ENCODE measurements around the gene SCARB2.
A peak's percentile ranks its signal among the peaks of the same experiment; 100 is the strongest.

SCARB2 gene

GRCh38 chr4:76214177-76214675, 602 bp upstream of the SCARB2 start:
- H3K9me3 ChIP-seq (ENCODE audit: control insufficient read depth, insufficient read depth, low read length) = no peaks in the 10 kb centered on the region
- H3K9ac ChIP-seq (ENCODE audit: low read depth, low read length) = peak overlapping the region; percentile 71
- no peaks in the 10 kb centered on the region for H3K36me3 ChIP-seq (ENCODE audit: insufficient read depth, low read length)
- no peaks in the 10 kb centered on the region for H3K4me1 ChIP-seq (ENCODE audit: insufficient read depth, low read length)

GRCh38 chr4:76212851-76213414, 691 bp downstream of the SCARB2 start:
- Histone ChIP-seq H3K4me1 (ENCODE audit: insufficient read depth, low read length) (peaks cover 7% of the 10 kb centered on the region), H3K9me3 (ENCODE audit: control insufficient read depth, insufficient read depth, low read length) (no peaks in the 10 kb centered on the region), H3K9ac (ENCODE audit: low read depth, low read length) (peak overlapping the region; percentile 71), H3K36me3 (ENCODE audit: insufficient read depth, low read length) (no peaks in the 10 kb centered on the region)

- Histone ChIP-seq H3K9ac (ENCODE audit: low read depth, low read length) (peak overlapping the region; percentile 71; the same call in 1 of the 2 replicates), H3K9me3 (ENCODE audit: control insufficient read depth, insufficient read depth, low read length) (no peaks in the 10 kb centered on the region), H3K4me1 (ENCODE audit: insufficient read depth, low read length) (peaks cover 7% of the 10 kb centered on the region), H3K36me3 (ENCODE audit: insufficient read depth, low read length) (no peaks in the 10 kb centered on the region)
Measured at GRCh38 chr4:76211769-76212708, 1.6 kb downstream of the SCARB2 start.

GRCh38 chr4:76210452-76210851, 3.2 kb downstream of the SCARB2 start:
- Histone ChIP-seq H3K36me3 (ENCODE audit: insufficient read depth, low read length) (no peaks in the 10 kb centered on the region), H3K9me3 (ENCODE audit: control insufficient read depth, insufficient read depth, low read length) (no peaks in the 10 kb centered on the region), H3K9ac (ENCODE audit: low read depth, low read length) (no peak overlapping the region), H3K4me1 (ENCODE audit: insufficient read depth, low read length) (peaks cover 7% of the 10 kb centered on the region)

- no peak overlapping the region for H3K9ac ChIP-seq (ENCODE audit: low read depth, low read length)
- H3K9me3 ChIP-seq (ENCODE audit: control insufficient read depth, insufficient read depth, low read length) = no peaks in the 10 kb centered on the region
- H3K4me1 ChIP-seq (ENCODE audit: insufficient read depth, low read length) = peaks cover 7% of the 10 kb centered on the region
- no peaks in the 10 kb centered on the region for H3K36me3 ChIP-seq (ENCODE audit: insufficient read depth, low read length)
Measured at GRCh38 chr4:76209881-76210280, 3.7 kb downstream of the SCARB2 start.

- no peak overlapping the region for H3K9ac ChIP-seq (ENCODE audit: low read depth, low read length)
- H3K36me3 ChIP-seq (ENCODE audit: insufficient read depth, low read length) = no peaks in the 10 kb centered on the region
- no peaks in the 10 kb centered on the region for H3K9me3 ChIP-seq (ENCODE audit: control insufficient read depth, insufficient read depth, low read length)
- H3K4me1 ChIP-seq (ENCODE audit: insufficient read depth, low read length) = peaks cover 7% of the 10 kb centered on the region
Measured at GRCh38 chr4:76208005-76208765, 5.4 kb downstream of the SCARB2 start.

- no peaks in the 10 kb centered on the region for H3K9me3 ChIP-seq (ENCODE audit: control insufficient read depth, insufficient read depth, low read length)
- H3K36me3 ChIP-seq (ENCODE audit: insufficient read depth, low read length) = no peaks in the 10 kb centered on the region
- H3K9ac ChIP-seq (ENCODE audit: low read depth, low read length) = no peak overlapping the region
- H3K4me1 ChIP-seq (ENCODE audit: insufficient read depth, low read length) = peaks cover 7% of the 10 kb centered on the region
Measured at GRCh38 chr4:76207549-76207948, 6.1 kb downstream of the SCARB2 start.

- no peaks in the 10 kb centered on the region for H3K36me3 ChIP-seq (ENCODE audit: insufficient read depth, low read length)
- peaks cover 7% of the 10 kb centered on the region for H3K4me1 ChIP-seq (ENCODE audit: insufficient read depth, low read length)
- no peak overlapping the region for H3K9ac ChIP-seq (ENCODE audit: low read depth, low read length)
- H3K9me3 ChIP-seq (ENCODE audit: control insufficient read depth, insufficient read depth, low read length) = no peaks in the 10 kb centered on the region
Measured at GRCh38 chr4:76206222-76206942, 7.2 kb downstream of the SCARB2 start.

GRCh38 chr4:76205476-76205875, 8.1 kb downstream of the SCARB2 start:
- H3K9ac ChIP-seq (ENCODE audit: low read depth, low read length) = no peak overlapping the region
- peaks cover 12% of the 10 kb centered on the region for H3K4me1 ChIP-seq (ENCODE audit: insufficient read depth, low read length)
- no peaks in the 10 kb centered on the region for H3K36me3 ChIP-seq (ENCODE audit: insufficient read depth, low read length)
- H3K9me3 ChIP-seq (ENCODE audit: control insufficient read depth, insufficient read depth, low read length) = no peaks in the 10 kb centered on the region

GRCh38 chr4:76204936-76205335, 8.7 kb downstream of the SCARB2 start:
- no peaks in the 10 kb centered on the region for H3K9me3 ChIP-seq (ENCODE audit: control insufficient read depth, insufficient read depth, low read length)
- no peaks in the 10 kb centered on the region for H3K36me3 ChIP-seq (ENCODE audit: insufficient read depth, low read length)
- H3K9ac ChIP-seq (ENCODE audit: low read depth, low read length) = no peak overlapping the region
- H3K4me1 ChIP-seq (ENCODE audit: insufficient read depth, low read length) = peaks cover 13% of the 10 kb centered on the region

GRCh38 chr4:76203541-76203940, 10.1 kb downstream of the SCARB2 start:
- Histone ChIP-seq H3K36me3 (ENCODE audit: insufficient read depth, low read length) (no peaks in the 10 kb centered on the region), H3K9me3 (ENCODE audit: control insufficient read depth, insufficient read depth, low read length) (no peaks in the 10 kb centered on the region), H3K9ac (ENCODE audit: low read depth, low read length) (no peak overlapping the region), H3K4me1 (ENCODE audit: insufficient read depth, low read length) (peaks cover 14% of the 10 kb centered on the region)

- Histone ChIP-seq H3K4me1 (ENCODE audit: insufficient read depth, low read length) (peaks cover 16% of the 10 kb centered on the region), H3K9me3 (ENCODE audit: control insufficient read depth, insufficient read depth, low read length) (no peaks in the 10 kb centered on the region), H3K36me3 (ENCODE audit: insufficient read depth, low read length) (no peaks in the 10 kb centered on the region), H3K9ac (ENCODE audit: low read depth, low read length) (no peak overlapping the region)
Measured at GRCh38 chr4:76201276-76201675, 12.3 kb downstream of the SCARB2 start.

- Histone ChIP-seq H3K9me3 (ENCODE audit: control insufficient read depth, insufficient read depth, low read length) (no peaks in the 10 kb centered on the region), H3K4me1 (ENCODE audit: insufficient read depth, low read length) (peaks cover 16% of the 10 kb centered on the region), H3K36me3 (ENCODE audit: insufficient read depth, low read length) (no peaks in the 10 kb centered on the region), H3K9ac (ENCODE audit: low read depth, low read length) (no peak overlapping the region)
Measured at GRCh38 chr4:76200771-76201231, 12.8 kb downstream of the SCARB2 start.
